Esophagus squamous epithelium (tissue), 5 donors: ENCODE data around the gene FOXR1. TPM values are rescaled to one million over a fixed set of nuclear protein-coding genes. Genes with fewer than 3 reads are reported as not detected.
"Not testable (repeated sequence)": the region's sequence is repeated elsewhere in the genome, so short reads cannot be mapped to it uniquely, and the experiment has no call there.

ENCODE experiments used
- DNase-seq: peaks from one replicate; lab custom pipeline; 2025; lab: John Stamatoyannopoulos, UW
- H3K27ac ChIP-seq, 4 donors: fragments of 200-600 bp; sonication (generic); one replicate each; pipeline ENCODE4 v1.5.1; 2016 to 2019; ENCODE audit warnings: mild to moderate bottlenecking in 1 of 4
- H3K27me3 ChIP-seq, 4 donors: fragments of 200-600 bp; sonication (generic); 1 replicate in 3 of 4; 2 replicates in 1 of 4; pipeline versions ENCODE4 v1.5.1 to v1.6.0; 2017 to 2021; ENCODE audit warnings: antibody characterized with exemption in 1 of 4
- H3K36me3 ChIP-seq, 3 donors: fragments of 200-600 bp; sonication (generic); one replicate each; pipeline ENCODE4 v1.5.1; 2016 to 2019
- H3K4me1 ChIP-seq, 3 donors: fragments of 200-600 bp; sonication (generic); one replicate each; pipeline ENCODE4 v1.5.1; 2017 to 2019
- H3K4me3 ChIP-seq, 4 donors: fragments of 200-600 bp; sonication (generic); 1 replicate in 3 of 4; 2 replicates in 1 of 4; pipeline ENCODE4 v1.5.1; 2016 to 2019; ENCODE audit warnings: mild to moderate bottlenecking in 2 of 4, moderate library complexity in 1 of 4
- H3K9me3 ChIP-seq, 3 donors: fragments of 200-600 bp; sonication (generic); one replicate each; pipeline ENCODE4 v1.5.1; 2016 to 2019
- CTCF ChIP-seq, 6 experiments: fragments of 450-650 bp in 4 of 6; fragments of 200-600 bp in 2 of 6; sonication (generic) in 2 of 6; IDR thresholded peaks; one replicate each; pipeline ENCODE4 v1.5.1; 2016 to 2019; ENCODE audit warnings: antibody characterized with exemption in 6 of 6, mild to moderate bottlenecking in 4 of 6, moderate library complexity in 4 of 6
- POLR2A ChIP-seq, 4 donors: fragments of 450-650 bp; IDR thresholded peaks; one replicate each; pipeline ENCODE4 v1.6.1; 2017; ENCODE audit warnings: antibody characterized with exemption in 4 of 4, mild to moderate bottlenecking in 4 of 4, moderate library complexity in 3 of 4
- WGBS, 2 donors: methylation state at CpG; one replicate each; pipeline ENCODE4 v1.1.5; 2018; 5-methylcytosine and 5-hydroxymethylcytosine counted together
- intact Hi-C: fragments of 100-400 bp; cut with DNase I; formaldehyde crosslinking; loops from one replicate; pipeline ENCODE4 v1.15.0; 2022
- total RNA-seq, 4 donors: library from RNA; depleted of rRNA; stranded (reverse); fragments of >200 nt; gene quantifications; one replicate each; pipeline ENCODE4 v1.1.0, GENCODE V29; 2016
- donor health status: DM: yes; HTN: yes; CAD: no.

Gene FOXR1
- total RNA-seq, 4 donors from 2014 or later: not detected

- H3K4me3 ChIP-seq: no peak overlapping the region
- no peak for DNase-seq
- no peak overlapping the region for H3K27ac ChIP-seq
- no peak for TF ChIP-seq CTCF (IDR thresholded peaks at IDR 0.05)
- TF ChIP-seq POLR2A (IDR thresholded peaks at IDR 0.05): no peak
- H3K4me1 ChIP-seq: peaks cover 0 to 18% (median 0%) of the 10 kb centered on the region in 3 donors
- no peaks in the 10 kb centered on the region for H3K9me3 ChIP-seq
- peaks cover 0 to 18% (median 0%) of the 10 kb centered on the region in 4 donors for H3K27me3 ChIP-seq
- 82 to 91% methylated on average over 1 to 8 of the region's 8 CpGs for WGBS, 2 donors
- intact Hi-C loops: loop anchor here (5.0 to 10.0 kb wide), 2 partner anchors 53 to 266 kb away; no protein-coding TSS in a partner anchor
- H3K36me3 ChIP-seq: no peaks in the 10 kb centered on the region
Measured at GRCh38 chr11:118957968-118958367, 13.6 kb upstream of the FOXR1 start.

- H3K4me3 ChIP-seq: no peak overlapping the region
- H3K27ac ChIP-seq: no peak overlapping the region
- no peaks in the 10 kb centered on the region for H3K36me3 ChIP-seq
- H3K4me1 ChIP-seq: peaks cover 0 to 18% (median 0%) of the 10 kb centered on the region in 3 donors
- H3K9me3 ChIP-seq: no peaks in the 10 kb centered on the region
- no peak for DNase-seq
- TF ChIP-seq POLR2A (IDR thresholded peaks at IDR 0.05) (no peak), CTCF (IDR thresholded peaks at IDR 0.05) (no peak)
- 70 to 82% methylated on average over 1 to 2 of the region's 2 CpGs for WGBS, 2 donors
- peaks cover 0 to 12% (median 0%) of the 10 kb centered on the region in 4 donors for H3K27me3 ChIP-seq
- intact Hi-C loops: loop anchor here (5.0 to 10.0 kb wide), 2 partner anchors 54 to 266 kb away; no protein-coding TSS in a partner anchor
Measured at GRCh38 chr11:118958577-118958976, 13.0 kb upstream of the FOXR1 start.

- H3K4me3 ChIP-seq: no peak overlapping the region
- TF ChIP-seq CTCF (IDR thresholded peaks at IDR 0.05): no peak
- no peak for TF ChIP-seq POLR2A (IDR thresholded peaks at IDR 0.05)
- H3K36me3 ChIP-seq: no peaks in the 10 kb centered on the region
- H3K4me1 ChIP-seq: peaks cover 0 to 13% (median 0%) of the 10 kb centered on the region in 3 donors
- intact Hi-C loops: no loop called here
- H3K9me3 ChIP-seq: no peaks in the 10 kb centered on the region
- 93 to 94% methylated on average over 2 to 3 of the region's 5 CpGs for WGBS, 2 donors
- H3K27me3 ChIP-seq: peaks cover 0 to 3% (median 0%) of the 10 kb centered on the region in 4 donors
- no peak for DNase-seq
- no peak overlapping the region for H3K27ac ChIP-seq
Measured at GRCh38 chr11:118961189-118961588, 10.4 kb upstream of the FOXR1 start.

GRCh38 chr11:118961591-118961990 lies 10.0 kb upstream of the FOXR1 start:
- Histone ChIP-seq H3K27me3 (no peaks in the 10 kb centered on the region), H3K27ac (no peak overlapping the region), H3K4me3 (no peak overlapping the region), H3K9me3 (no peaks in the 10 kb centered on the region), H3K4me1 (peaks cover 0 to 9% (median 0%) of the 10 kb centered on the region in 3 donors), H3K36me3 (no peaks in the 10 kb centered on the region)
- WGBS, 2 donors: 6 to 47% methylated on average over 3 of the region's 11 CpGs
- TF ChIP-seq CTCF (IDR thresholded peaks at IDR 0.05) (no peak), POLR2A (IDR thresholded peaks at IDR 0.05) (no peak)
- intact Hi-C loops: no loop called here
- DNase-seq: no peak

- H3K4me1 ChIP-seq, DNase-seq, H3K27ac ChIP-seq, H3K36me3 ChIP-seq, H3K4me3 ChIP-seq, intact Hi-C loops, H3K9me3 ChIP-seq: not testable (repeated sequence)
- H3K27me3 ChIP-seq: peaks cover 0 to 15% (median 0%) of the 10 kb centered on the region in 4 donors
- 91 to 94% methylated on average over 2 of the region's 2 CpGs for WGBS, 2 donors
Measured at GRCh38 chr11:118969508-118969907, 2.1 kb upstream of the FOXR1 start.

- Histone ChIP-seq H3K27me3 (peaks cover 0 to 29% (median 0%) of the 10 kb centered on the region in 4 donors), H3K36me3 (no peaks in the 10 kb centered on the region), H3K4me1 (no peaks in the 10 kb centered on the region), H3K4me3 (no peak overlapping the region), H3K9me3 (no peaks in the 10 kb centered on the region), H3K27ac (no peak overlapping the region)
- intact Hi-C loops: no loop called here
- TF ChIP-seq POLR2A (IDR thresholded peaks at IDR 0.05) (no peak), CTCF (IDR thresholded peaks at IDR 0.05) (no peak)
- DNase-seq: no peak
- 93 to 100% methylated on average over 2 of the region's 2 CpGs for WGBS, 2 donors
Measured at GRCh38 chr11:118973985-118974384, 2.4 kb downstream of the FOXR1 start.
